Measurements from ENCODE around the gene SEMA5A. TPM values are rescaled to one million over a fixed set of nuclear protein-coding genes. Genes with fewer than 3 reads are reported as not detected.
"Not testable (repeated sequence)": the region's sequence is repeated elsewhere in the genome, so short reads cannot be mapped to it uniquely, and the experiment has no call there.

The SEMA5A gene
- total RNA-seq, 1 donor from 2014 or later: 13.7 TPM

DNA sequence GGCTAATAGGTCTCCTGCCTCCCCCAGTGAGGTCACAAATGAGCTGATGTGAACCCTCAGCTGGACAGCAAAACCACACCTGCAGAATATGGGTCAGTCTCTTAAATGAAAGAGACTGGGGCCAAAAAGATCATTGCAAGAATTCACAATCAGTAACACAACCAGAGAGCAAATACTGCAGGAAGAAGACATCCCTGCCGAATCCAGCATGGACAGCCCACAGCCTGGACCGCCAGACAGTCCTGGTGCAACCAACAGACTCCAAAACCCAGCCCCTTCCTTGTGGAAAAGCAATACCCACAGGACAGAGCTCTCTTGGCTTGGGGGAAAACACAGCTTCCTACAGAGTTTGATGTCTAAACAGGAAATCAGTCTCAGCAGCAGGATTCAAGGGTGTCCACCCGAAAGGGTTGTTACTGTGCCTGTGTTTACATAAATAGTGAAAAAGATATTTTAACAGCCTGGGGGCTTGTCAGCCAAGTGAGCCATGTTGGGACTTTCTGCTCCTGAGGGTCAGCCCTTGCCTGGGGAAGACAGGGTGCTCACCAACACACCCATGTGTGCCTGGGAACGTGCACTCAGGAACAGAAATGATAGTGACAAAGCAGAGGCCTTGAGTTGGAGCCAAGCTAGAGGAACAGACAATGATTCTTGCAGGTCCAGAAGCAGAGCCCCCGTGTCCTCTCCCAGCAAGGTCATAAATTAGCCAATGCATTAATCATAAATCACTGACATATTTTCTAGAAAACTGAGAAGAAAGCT is 106.2 kb downstream of the SEMA5A start:
- DNase-seq (ENCODE audit: low read depth): no peak

- no peak for DNase-seq (ENCODE audit: low read depth)
Measured at GRCh38 chr5:9438596-9439354, 107.1 kb downstream of the SEMA5A start.

- DNase-seq (ENCODE audit: low read depth): peak; percentile 13
Measured at GRCh38 chr5:9437741-9438240, 108.1 kb downstream of the SEMA5A start.

DNA sequence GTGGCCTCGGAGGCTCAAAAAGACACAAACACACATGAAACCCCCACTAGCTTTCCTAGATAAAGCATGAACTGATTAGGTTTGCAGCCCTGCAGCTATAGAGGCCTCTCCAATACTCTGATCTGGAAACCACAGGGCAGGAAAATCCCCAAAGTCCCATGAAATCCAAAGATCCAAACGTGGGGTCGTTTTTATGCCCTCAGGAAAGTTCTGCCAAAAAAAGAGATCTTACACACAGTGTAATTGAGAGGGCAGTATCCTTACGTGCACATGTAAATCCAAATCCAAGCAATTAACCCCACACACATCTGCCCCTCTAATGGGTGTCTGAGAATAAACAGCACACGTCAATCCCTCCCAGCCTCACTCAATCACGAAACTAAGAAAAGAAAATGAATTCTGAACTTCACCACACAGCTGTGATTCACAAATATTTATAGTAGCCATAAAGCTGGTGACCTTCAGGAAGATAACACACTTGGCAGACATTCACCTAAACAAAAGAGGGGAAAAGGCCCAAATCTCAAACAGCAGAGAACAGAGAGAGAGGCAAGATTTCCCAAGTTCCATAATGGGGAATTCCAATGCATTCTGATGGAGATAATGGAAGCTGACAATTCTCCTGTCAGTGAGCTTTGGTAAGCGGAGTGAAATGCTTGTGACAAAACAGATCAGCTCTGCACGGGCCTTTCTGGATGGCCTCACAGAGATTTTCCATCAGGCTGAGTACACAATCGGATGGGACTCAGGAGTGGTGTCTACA is 114.2 kb downstream of the SEMA5A start:
- no peak for DNase-seq (ENCODE audit: low read depth)

DNA sequence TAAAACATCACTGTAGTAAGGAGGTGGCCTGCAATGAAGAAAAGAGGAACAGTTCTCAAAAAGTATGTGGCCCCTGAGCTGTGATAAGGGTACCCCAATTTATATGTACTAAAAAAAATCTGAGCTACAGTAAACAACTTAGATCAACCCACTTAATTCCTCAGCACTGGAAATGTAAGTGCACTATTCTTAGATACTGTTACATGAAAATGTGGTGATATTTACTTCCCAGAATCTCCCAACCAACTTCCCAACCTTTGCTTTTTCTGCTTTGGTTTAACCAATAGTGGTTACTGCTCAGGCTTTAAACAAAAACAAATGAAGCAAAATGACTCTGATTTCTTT is 114.8 kb downstream of the SEMA5A start:
- DNase-seq (ENCODE audit: low read depth): no peak

- no peak for DNase-seq (ENCODE audit: low read depth)
Measured at GRCh38 chr5:9430306-9430705, 115.6 kb downstream of the SEMA5A start.

GRCh38 chr5:9429691-9430215 is 116.1 kb downstream of the SEMA5A start:
- no peak for DNase-seq (ENCODE audit: low read depth)

- no peak for DNase-seq (ENCODE audit: low read depth)
Measured at GRCh38 chr5:9428272-9428671, 117.6 kb downstream of the SEMA5A start.

GRCh38 chr5:9425710-9426109 is 120.2 kb downstream of the SEMA5A start:
- no peak for DNase-seq (ENCODE audit: low read depth)

GRCh38 chr5:9423571-9423970 is 122.3 kb downstream of the SEMA5A start:
- peak; percentile 71 for DNase-seq (ENCODE audit: low read depth)

GRCh38 chr5:9421884-9422283 is 124.0 kb downstream of the SEMA5A start:
- peak; percentile 50 for DNase-seq (ENCODE audit: low read depth)

DNA sequence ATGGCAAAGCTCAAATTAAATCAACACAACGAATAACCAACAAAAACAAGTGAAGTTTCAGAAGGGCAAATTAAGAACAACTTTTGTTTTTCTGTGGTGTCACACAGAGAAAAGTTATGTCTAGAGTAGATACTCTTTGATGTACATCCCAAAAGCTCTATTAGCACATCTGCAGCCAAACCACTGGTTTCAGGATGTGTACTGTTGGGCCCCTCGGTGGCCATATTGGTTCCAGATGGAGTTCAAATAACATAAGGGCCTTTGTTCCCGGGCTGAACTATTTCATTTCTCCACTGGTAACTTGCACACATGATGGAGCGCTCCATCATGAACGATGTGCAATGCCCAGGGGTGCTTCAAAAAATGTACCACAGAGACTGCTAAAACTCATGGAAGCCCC is 126.1 kb downstream of the SEMA5A start:
- DNase-seq (ENCODE audit: low read depth): no peak

DNA sequence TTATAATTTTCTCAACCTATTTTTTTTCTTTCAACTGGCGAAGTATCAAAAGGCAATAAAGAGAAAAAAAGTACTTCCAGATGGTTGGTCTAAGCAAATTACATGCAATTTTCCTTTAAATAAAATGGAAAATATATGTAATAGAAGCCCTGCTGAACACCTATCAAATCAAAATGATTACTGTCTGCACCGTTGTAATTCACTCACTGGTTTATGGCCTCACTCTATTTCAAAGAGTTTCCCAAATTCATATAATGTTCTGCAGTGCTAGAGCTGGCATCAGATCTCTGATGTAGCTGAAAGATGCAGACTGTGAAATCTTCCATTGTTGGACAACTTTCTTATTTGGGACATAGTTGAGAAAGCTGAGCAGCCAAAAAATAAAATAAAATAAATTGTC is 130.3 kb downstream of the SEMA5A start:
- no peak for DNase-seq (ENCODE audit: low read depth)

GRCh38 chr5:9415091-9415490 is 130.8 kb downstream of the SEMA5A start:
- no peak for DNase-seq (ENCODE audit: low read depth)

- DNase-seq (ENCODE audit: low read depth): no peak
Measured at GRCh38 chr5:9411142-9411541, 134.7 kb downstream of the SEMA5A start.

- peak; percentile 95 for DNase-seq (ENCODE audit: low read depth)
Measured at GRCh38 chr5:9409413-9409960, 136.4 kb downstream of the SEMA5A start.

- peak; percentile 81 for DNase-seq (ENCODE audit: low read depth)
Measured at GRCh38 chr5:9408964-9409363, 136.9 kb downstream of the SEMA5A start.

DNA sequence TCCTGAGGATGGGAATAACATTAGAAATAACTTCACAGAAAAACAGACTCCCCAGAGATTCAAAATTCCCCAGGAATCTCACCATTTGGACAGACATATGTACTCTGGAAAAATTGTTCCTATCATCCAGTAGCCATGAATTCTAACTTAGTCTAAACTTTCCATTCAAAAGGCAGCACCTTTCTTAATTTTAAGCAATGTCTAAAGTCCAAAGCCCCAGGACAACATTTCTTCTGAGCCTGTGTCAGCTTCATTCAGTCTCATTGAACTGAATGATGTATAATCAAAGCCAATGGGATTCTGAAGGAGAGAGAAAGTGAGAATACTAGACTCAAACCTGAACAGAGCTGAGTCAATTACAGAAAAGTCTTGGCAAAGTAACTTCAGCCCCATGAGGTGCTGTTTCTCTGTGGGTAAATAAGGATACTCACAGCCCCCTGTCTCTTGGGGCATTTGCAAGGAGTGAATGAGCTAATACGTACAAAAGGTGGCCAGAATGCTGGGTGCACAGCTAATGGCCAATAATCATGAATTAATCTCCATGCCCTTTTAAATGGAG is 140.6 kb downstream of the SEMA5A start:
- DNase-seq (ENCODE audit: low read depth): no peak

GRCh38 chr5:9401786-9402472 is 143.9 kb downstream of the SEMA5A start:
- DNase-seq (ENCODE audit: low read depth): peak; percentile 37

- DNase-seq (ENCODE audit: low read depth): not testable (repeated sequence)
Measured at GRCh38 chr5:9399783-9400182, 146.1 kb downstream of the SEMA5A start.

GRCh38 chr5:9399094-9399493 is 146.8 kb downstream of the SEMA5A start:
- DNase-seq (ENCODE audit: low read depth): no peak
